HG03139 (cell line): Measurements from ENCODE around the gene ADRA2C.

Experiments
- ATAC-seq: cut with Tn5 transposase; IDR thresholded peaks from one replicate; pipeline ENCODE4 v1.9.1; 2021; ENCODE audit not compliant: unreplicated experiment

ADRA2C gene

DNA sequence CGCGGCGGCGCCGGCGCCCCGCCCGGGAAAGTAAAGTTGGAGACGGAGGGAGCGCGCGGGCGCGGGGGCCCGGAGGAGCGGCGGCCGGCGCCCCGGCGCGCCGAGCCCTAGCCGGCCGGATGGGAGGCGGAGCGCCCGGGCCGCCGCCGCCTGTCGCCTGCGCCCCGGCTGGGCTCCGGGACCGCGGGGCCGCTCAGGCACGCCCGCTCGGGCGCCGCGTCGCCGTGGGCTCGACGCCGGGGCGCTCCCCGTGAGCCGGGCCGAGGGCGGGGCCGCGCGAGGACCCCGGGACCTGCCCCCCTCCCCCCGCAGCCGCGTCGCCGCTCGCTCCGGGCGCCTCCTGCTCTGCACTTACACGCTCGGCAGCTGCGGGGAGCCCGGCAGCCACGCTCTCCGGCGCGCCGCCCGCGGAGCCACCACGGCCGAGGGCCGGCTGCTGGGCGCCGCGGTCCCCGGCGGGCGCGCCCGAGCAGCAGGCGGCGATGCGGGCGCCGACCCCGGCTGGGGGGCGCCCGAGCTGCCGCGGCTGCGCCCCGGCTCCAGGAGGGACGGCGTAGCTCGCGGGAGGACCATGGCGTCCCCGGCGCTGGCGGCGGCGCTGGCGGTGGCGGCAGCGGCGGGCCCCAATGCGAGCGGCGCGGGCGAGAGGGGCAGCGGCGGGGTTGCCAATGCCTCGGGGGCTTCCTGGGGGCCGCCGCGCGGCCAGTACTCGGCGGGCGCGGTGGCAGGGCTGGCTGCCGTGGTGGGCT, at the start of gene ADRA2C:
Gene ADRA2C, plus strand, starts transcription at position 350 of the 749 bp plus-strand sequence. Its CDS starts 222 bp downstream, at position 572.
- ATAC-seq, result no peak

DNA sequence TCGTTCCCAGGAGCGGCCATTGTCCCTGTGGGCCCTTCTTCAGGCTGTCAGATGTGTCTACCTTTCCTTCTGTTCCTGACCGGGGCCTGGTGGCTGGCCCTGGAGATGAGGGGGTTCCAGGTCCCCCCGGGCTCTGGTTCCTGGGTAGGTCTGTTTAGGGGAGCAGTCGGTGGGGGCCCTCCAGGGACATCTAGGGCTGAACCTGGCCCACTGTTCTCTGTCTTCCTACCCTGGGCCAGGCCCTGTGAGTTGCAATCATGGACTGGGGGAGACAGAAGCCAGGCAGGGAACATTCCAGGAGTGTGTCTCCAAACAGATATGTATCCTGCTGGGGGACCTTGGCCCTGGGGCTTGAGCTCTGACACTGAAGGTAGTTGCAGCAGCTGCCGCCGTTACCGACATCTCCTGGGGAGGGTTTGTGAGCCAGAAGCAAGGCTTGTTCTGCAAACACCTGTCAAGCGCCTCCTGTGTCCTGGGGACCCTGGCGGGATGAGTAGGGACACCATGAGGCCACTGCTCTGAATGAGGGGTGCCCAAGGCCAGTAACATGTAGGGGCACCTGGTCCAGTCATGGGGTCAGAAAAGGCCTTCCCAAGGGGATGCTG, 49.5 kb upstream of the ADRA2C start:
- ATAC-seq, result no peak

DNA sequence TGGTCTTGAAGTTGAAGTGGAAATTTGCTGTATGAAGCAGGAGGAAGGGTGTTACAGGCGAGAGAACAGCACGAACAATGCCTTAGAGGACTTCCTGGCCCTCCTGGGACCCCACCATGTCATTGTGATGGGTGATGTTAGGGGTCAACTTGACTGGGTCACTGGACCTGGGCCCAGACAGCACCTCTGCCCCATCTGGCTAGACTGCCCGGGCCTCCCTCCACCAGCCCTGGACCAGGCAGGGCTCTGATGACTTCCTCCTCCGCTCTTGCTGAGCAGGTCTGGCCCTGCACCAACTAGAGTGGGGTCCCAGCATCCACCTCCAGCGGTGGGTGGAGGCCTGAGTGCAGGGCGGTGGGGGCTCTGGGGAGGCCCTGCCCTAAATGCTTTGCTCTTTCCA, 48.9 kb upstream of the ADRA2C start:
- no peak for ATAC-seq

DNA sequence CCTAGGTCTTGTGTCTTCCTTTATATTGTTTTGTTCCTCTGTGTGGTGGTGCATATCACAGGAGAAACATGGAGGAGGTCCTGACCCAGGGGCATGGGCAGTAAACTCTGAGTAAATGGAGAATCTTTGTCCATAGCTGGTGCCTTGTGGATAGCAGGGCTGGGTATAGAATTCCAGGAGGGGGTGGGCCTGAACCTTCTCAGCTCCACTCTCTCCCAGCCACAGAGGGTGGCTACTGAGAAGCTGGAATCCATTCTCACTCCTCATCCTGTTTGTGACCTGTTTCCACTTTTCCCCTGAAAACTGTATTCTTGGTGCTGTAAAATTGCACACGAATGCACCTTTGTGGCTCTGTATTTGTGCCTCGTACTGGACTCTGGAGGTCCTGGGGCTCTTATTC, 47.7 kb upstream of the ADRA2C start:
- no peak for ATAC-seq

DNA sequence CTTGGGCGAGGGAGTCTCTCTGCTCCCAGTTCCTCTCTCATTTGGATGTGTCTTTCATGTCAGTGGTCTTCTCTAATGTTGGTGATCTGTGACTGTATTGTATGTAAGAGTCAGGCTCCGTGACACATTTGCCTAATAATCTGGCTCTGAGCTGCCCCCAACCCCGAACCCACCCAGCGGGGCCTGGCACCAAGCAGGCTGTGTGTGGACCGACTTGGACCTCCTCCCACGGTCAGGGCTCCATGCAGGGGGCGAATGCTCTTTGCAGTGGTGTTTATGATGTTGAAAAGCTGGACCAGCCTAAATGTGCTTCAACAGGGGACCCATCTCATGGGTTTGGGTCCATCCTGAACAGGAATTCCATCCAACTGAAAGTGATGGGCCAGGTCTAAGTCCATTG, 47.0 kb upstream of the ADRA2C start:
- ATAC-seq, result no peak

DNA sequence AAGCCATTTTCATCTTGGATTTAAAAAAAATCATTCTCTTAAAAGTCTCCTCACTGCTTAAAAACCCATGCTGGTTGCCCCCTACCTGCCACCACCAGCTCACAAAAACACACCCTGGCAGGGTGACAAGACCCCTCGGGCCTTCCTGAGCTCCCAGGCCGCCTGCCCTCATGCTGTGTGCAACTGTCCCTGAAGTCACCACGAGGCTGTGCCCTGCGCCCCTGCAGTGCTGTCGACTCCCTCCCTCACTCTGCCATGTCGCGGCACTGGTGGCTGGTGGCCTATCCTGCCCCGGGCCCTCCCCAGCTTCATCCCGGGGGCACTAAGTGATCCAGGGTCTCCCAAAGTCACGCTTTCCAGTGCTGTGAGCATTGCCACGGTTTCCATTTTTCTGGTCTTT, 46.3 kb upstream of the ADRA2C start:
- no peak for ATAC-seq

DNA sequence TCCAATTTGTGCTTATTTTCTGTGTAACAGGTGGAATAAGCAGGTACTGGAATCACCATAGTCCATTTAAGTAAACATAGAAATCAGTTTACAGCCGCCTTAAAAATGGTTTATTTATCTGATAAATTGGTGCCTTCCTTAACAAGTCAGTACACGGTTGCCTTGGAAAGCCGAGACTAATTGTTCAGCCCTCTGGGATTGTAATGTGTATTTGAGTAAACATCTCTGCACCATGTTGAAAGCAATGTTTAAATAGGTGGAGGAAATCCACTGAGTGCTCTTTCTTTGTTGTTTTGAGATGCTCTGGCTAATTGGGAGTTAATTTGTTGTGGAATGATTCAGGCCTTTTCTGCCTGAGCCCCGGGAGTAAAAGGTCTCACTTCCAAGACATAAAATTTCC, 45.7 kb upstream of the ADRA2C start:
- no peak for ATAC-seq

DNA sequence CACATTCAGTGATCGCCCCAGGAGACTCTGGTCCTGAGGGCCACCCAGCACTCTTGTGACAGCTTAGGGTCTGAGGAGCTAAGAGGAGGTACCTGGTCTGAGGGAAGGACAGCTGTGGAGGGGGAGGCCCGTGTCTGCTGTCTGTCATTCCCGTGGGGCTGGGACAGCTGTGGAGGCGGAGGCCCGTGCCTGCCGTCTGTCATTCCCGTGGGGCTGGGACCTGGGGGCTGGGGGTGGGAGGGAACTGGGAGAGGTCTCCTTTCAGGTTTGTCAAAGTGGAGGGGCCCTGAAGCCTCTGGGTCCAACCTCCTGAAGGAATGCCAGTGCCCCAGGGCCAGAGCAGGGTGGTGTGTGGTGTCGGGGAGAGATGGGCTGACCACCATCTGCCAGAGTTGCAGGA, 45.0 kb upstream of the ADRA2C start:
- ATAC-seq, result no peak

DNA sequence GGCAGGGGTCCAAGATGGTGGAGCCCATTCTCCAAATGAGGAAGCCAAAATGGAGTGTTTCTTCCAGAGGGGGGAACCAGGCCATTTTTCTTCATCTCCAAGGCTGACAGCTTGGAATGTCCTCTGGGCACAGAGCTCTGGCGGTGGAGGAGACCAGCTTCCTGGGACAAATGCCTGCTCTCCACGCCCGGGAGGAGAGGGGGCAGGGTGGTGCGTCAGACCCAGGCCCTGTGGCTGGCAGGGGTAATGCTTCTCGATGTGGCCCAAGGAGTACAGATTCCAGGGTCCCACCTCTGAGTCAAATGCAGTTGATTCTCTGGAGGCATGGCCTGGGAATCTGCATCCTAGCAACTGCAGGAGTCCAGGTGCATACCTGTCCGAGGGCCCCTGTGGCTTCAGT, 44.6 kb upstream of the ADRA2C start:
- ATAC-seq, result no peak

DNA sequence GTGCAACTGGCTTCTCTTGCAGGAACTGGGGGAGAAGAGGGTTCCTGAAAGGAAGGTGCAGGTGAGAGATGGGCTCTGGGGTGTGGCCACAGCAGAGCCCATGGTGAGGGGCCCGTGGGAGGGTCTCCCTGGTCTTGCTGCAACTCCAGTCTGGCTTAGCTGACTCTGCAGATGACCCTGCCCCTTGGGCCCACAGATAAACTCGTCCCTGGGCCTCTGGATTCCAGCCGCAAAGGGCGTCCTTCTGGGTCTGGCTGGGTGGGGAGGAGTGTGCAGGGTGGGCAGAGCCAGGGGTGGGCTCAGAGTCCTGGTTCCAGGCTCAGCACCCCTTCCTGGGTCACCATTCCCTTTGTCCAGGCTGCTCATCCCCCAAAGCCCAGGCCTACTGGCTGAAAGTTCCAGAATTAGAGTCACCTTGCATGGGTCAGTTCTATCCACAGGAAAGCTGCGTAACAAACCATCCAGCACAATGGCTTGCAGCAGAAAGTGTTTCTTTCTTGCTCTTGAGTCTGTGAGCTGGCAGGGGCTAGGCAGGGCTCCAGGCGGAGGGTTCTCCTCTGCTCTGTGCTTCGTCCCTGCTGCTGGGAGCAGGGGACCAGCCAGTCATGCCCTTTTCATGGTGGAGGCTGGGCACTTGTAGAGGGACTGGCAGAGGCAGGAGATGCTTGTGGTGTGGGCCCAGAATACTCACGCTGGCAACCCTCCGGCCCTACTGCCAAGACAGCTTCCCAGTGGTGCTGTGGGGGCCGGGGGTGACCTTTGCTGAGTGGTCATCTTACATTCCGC, 43.5 kb upstream of the ADRA2C start:
- ATAC-seq, result no peak

DNA sequence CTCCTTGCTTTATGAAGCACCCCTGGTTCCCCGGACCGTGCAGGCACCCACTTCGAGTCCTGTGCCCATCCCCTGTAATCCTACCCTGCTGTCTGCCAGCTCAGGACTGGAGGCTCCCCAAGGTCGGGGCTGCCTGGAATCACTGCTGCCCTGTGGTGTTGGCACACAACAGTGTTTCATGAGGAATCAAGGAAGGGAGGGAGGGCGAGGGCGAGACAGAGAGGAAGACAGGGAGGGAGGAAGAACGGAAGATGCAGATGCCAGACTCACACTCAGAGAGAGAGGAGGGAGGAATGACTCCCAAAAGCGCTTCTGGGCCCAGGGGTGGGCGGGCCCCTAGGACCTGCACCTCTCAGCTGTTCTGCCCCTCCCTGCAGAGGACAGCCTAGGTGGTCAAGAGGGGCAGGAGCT, 42.9 kb upstream of the ADRA2C start:
- no peak for ATAC-seq

DNA sequence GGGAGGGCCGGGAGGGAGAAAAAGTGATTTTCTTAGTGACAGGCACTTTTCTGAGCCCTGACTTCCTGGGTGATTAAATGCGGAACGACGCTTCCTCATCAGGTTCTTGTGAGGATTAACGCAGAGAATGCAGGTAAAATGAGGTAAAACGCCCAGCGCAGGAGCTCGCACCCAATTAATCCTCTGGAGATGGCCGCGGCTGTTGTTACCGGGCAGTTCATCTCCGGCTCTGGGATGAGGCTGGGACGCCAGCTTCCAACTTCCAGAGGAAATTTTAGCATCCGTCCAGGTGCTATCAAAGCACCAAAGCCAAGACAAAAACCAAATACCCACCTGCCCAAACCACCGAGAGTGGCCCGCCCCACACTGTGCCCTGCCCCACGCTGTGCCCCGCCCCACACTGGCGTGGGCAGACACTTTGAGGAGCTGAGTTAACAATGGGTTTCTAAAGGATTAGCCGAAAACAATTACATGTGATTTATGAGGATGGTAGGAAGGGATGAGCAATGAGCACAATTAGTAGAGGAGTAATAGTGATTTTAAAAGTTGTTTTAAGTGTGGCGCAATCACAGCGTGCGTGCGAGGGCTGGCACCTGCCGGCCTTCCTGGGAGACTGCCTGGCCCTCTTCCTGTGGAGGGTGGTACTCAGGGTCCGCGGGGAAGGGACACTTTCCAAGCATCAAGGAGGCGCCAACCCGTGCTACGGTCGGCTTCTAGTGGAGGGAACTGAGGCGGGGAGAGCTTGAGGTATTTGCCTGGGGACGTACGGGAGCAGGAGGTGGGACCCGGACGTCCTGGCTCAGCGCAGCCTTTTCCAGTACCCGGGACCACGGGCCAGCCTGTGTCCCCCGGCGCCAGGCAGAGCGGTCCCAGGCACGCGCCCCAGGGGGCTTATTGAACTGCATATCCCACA, 41.6 kb upstream of the ADRA2C start:
- ATAC-seq, result no peak

DNA sequence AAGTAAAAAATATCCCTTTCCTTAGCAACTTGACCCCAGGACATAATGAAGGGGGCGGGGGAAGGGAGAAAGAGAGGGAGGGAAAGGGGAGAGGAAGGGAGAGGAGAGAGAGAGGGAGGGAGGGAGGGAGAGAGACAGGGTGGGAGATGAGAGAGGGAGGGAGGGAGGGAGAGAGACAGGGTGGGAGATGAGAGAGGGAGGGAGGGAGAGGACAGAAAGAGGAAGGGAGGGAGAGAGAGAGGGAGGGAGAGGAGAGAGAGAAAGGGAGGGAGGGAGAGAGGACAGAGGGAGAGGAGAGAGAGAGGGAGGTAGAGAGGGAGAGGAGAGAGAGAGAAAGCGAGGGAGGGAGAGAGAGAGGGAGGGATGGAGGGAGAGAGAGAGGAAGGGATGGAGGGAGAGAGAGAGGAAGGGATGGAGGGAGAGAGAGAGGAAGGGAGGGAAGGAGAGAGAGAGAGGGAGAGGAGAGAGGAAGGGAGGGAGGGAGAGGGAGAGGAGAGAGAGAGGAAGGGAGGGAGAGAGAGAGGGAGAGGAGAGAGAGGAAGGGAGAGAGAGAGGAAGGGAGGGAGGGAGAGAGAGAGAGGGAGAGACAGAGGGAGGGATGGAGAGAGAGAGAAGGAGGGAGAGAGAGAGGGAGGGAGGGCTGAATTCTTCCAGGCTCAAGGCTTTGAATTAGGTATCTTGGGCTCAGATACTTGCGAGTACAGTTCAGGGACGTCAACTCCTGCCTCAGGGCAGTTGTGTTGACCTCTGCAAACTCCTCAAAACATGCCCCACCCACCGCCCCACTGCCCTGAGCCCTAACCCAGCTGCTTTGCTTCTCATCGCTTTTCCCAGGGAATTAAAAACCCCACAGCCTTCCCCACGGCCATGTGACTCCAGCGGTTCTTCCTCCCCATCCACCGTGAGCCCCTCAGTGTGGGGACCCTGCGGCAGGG, 40.0 kb upstream of the ADRA2C start:
- no peak for ATAC-seq

DNA sequence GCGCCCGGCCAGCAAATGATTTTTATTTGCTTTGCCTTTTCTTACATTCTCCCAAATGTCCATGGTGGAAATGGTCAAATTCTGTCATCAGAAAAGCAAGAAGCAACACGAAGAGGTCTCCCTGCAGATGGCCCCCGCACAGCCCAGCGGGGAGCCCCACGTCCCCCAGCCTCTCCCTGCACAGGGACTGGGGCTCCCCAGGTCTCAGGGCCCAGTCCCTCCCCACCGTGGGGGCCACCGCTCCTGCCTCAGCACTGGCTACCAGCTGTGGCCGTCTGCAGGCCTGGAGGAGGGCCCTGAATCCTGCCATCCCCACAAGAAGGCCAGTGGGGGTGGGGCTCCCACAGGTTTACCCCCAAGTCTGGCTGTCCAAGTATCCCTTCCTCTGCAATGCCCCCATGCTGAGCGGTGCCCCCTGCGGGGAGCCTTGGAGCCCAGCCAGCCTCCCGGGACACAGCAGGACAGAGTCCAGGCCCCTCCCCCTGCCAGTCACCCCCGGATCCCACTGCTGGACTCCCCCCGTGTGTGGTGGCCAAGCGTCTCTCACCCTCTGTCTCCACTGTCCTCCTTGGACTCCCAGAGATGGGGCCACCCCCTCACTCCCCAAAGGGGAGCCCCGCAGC, 38.2 kb upstream of the ADRA2C start:
- no peak for ATAC-seq

DNA sequence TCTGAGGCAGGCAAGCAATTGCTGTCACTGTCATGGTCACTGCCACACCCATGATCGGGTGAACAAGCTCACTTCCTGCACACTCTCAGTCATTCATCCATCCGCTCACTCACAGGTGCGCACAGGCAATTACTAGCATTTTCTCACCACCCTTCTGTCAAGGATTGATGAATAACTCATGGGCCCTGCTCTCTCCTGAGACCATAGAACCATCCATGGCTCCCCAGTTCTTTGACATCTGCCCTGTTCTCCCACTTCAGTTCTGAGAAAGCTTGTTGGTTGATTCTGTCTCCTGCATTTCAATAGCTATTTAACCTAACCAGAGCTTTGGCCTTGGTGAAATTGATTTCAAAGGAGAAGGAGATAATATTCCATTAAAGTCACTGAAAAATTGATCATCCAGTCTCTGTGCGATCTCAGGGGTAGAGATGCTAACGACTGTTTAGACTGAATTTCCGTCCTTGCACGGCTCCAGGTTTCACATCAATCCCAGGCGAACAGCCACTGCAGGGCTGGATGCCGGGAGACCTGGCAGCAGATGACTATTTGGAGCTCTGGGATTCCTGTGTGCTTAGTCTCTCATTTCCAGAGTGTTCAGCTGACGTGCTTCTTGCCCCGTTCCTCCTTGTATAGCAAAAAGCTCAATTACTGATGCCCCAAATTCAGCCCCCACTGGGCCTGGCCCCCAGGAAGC, 36.9 kb upstream of the ADRA2C start:
- no peak for ATAC-seq

DNA sequence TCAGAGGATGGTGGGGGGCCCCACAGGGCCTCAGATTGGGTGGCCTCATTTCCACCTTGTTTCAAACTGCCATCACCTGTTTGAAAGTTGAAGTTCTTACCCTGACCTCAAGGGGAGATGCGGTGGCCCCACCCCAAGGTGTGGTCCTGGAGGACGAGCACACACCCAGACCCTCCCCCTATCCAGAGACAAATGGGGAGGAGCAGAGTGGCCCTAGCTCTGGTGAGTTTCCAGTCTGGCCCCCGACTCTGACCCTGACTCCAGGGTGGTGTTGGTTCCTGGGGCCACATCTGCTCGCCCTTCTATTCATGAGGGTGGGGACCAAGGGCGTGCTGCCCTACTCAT, 36.3 kb upstream of the ADRA2C start:
- no peak for ATAC-seq

DNA sequence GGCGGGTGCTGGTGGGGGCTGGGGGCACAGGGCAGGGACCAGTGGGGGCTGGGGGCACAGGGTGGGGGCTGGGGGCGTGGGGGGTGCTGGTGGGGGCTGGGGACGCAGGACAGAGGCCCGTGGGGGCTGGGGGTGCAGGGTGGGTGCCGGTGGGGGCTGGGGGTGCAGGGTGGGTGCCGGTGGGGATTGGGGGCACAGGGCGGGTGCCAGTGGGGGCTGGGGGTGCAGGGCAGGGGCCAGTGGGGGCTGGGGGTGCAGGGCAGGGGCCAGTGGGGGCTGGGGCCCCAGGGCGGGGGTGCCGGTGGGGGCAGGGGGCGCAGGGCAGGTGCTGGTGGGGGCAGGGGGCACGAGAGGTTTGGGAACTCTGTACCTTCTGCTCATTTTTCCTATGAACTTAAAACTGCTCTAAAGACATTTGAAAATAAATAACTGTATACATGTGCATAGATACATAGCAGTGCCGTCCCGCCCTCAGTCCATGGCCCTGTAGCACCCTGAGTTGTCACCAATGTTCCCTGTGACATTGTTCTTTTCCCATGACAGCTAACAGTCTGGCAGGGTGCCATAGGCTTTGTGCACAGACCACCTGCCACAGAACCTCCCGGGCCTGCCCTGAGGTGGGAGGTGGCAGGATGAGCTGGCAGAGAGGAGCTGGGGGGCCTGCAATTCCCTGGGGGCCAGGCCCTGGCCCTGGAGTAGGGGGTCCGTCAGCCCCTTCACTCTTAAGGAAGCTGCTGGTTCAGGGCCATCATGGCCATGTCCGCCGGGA, 35.6 kb upstream of the ADRA2C start:
- ATAC-seq, result no peak
